Gastrocnemius medialis (tissue), 4 donors: ENCODE measurements around the gene ADARB2. TPM values are rescaled to one million over a fixed set of nuclear protein-coding genes. Genes with fewer than 3 reads are reported as not detected.

Source experiments
- ATAC-seq, 2 donors: fragments of 150-250 bp; one replicate each; pipeline ENCODE4 v1.9.1; 2016
- DNase-seq, 2 donors: peaks; one replicate each; pipeline ENCODE4 v3.0.0-alpha.2; 2019
- H3K27ac ChIP-seq, 4 donors: fragments of 200-600 bp; sonication (generic); 1 replicate in 1 of 4; 2 replicates in 3 of 4; pipeline ENCODE4 v1.5.1; 2016 to 2018; ENCODE audit warnings: mild to moderate bottlenecking in 2 of 4, moderate library complexity in 1 of 4
- H3K27me3 ChIP-seq, 3 donors: fragments of 200-600 bp; sonication (generic) in 2 of 3; 1 replicate in 1 of 3; 2 replicates in 2 of 3; pipeline versions ENCODE4 v1.5.1 to v1.6.0; 2016 to 2019; ENCODE audit warnings: mild to moderate bottlenecking in 1 of 3, moderate library complexity in 1 of 3
- H3K36me3 ChIP-seq, 2 donors: fragments of 200-600 bp; sonication (generic) in 1 of 2; one replicate each; pipeline ENCODE4 v1.5.1; 2017 to 2018
- H3K4me1 ChIP-seq, 2 donors: fragments of 200-600 bp; sonication (generic) in 1 of 2; one replicate each; pipeline ENCODE4 v1.5.1; 2016 to 2017; ENCODE audit warnings: mild to moderate bottlenecking in 2 of 2
- H3K4me3 ChIP-seq, 4 donors: fragments of 200-600 bp; sonication (generic) in 3 of 4; 1 replicate in 1 of 4; 2 replicates in 3 of 4; pipeline ENCODE4 v1.5.1; 2016 to 2019; ENCODE audit warnings: mild to moderate bottlenecking in 2 of 4
- H3K9me3 ChIP-seq, 3 donors: fragments of 200-600 bp; sonication (generic) in 2 of 3; 1 replicate in 1 of 3; 2 replicates in 2 of 3; pipeline ENCODE4 v1.5.1; 2016 to 2019
- CTCF ChIP-seq, 5 experiments: fragments of 450-650 bp in 3 of 5; fragments of 200-600 bp in 2 of 5; sonication (generic) in 2 of 5; IDR thresholded peaks in 4 of 5; conservative IDR thresholded peaks in 1 of 5; 1 replicate in 4 of 5; 2 replicates in 1 of 5; pipeline ENCODE4 v1.5.1; 2016 to 2019; ENCODE audit warnings: antibody characterized with exemption in 5 of 5, mild to moderate bottlenecking in 3 of 5, moderate library complexity in 3 of 5
- POLR2A ChIP-seq, 2 donors: fragments of 450-650 bp; IDR thresholded peaks; one replicate each; pipeline ENCODE4 v1.6.1; 2017; ENCODE audit warnings: antibody characterized with exemption in 2 of 2, mild to moderate bottlenecking in 2 of 2, moderate library complexity in 2 of 2
- in situ Hi-C, 4 donors: fragments of 200-750 bp; cut with MboI; loops; one replicate each; pipeline versions ENCODE4 v1.15.0 to v1.8.0; 2017; ENCODE audit warnings: low sequenced_read_pairs in 4 of 4
- intact Hi-C: fragments of 100-400 bp; cut with DNase I; formaldehyde crosslinking; loops from one replicate; pipeline ENCODE4 v1.15.1; 2023; ENCODE audit warnings: low total_unique reads
- total RNA-seq, 4 donors: library from RNA; depleted of rRNA; stranded (reverse); fragments of >200 nt; gene quantifications; one replicate each; pipeline versions ENCODE4 v1.1.0 to v1.2.3, GENCODE V29; 2016

The ADARB2 gene
- total RNA-seq, 4 donors from 2014 or later = 0.07 to 0.87 (median 0.10) TPM

- DNase-seq = no peak
- H3K9me3 ChIP-seq = no peaks in the 10 kb centered on the region
- H3K4me1 ChIP-seq = no peaks in the 10 kb centered on the region
- no peak overlapping the region for H3K4me3 ChIP-seq
- no peak for TF ChIP-seq POLR2A (IDR thresholded peaks at IDR 0.05)
- TF ChIP-seq CTCF (IDR thresholded peaks at IDR 0.05 in 4 of 5, conservative IDR thresholded peaks at IDR 0.05 in 1 of 5) = no peak
- intact Hi-C loops (no loop called here), in situ Hi-C loops (no loop called here)
- no peak overlapping the region for H3K27ac ChIP-seq
- no peaks in the 10 kb centered on the region for H3K27me3 ChIP-seq
- no peak for ATAC-seq
- H3K36me3 ChIP-seq = no peaks in the 10 kb centered on the region
These were observed 527.9 kb downstream of the ADARB2 start for GRCh38 chr10:1209355-1209979.

DNA sequence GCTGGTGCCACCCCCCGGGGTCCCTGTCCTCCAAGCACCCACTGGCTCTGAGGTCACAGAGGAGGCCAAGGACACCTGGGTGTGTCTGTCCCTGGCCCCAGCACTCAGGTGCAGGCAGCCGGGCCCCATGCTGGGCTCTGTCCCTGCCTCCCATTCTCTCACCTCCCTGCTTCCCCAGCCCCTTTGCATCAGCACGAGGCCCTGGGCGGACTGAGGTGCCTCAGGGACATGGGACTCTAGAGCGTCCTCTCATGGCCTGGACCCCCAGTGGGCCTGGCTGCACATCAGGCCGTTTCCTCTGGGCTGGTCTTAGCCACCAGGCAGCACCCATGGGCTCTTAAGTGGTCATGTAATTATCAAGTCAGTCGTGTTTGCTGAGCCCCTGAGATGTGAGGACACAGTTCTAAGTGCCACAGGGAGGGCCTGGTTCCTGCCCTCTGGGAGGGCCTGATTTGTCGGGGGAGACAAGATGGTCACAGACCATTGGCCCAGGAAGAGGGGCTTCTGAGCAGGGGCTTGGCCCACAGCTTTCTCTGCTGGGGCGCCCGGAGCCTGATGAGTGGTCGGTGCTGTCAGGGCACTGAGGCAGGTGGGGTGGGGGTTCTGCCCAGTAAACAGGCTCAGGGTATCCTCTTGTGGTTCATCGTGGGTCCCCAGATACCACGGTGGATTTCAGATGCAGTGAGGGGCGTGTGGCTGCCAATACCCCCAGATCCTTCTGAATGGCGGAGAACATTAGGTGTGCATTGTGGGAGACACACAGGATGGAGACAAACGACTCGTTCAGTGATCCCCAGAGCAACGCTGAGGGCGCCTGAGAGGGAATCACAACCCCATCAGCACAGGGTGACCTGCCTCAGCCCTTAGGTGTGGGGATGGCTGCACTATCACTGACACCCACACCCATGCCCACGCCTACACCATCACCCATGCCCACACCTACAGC, 528.7 kb downstream of the ADARB2 start:
- ATAC-seq (no peak), DNase-seq (no peak)
- Histone ChIP-seq H3K27me3 (no peaks in the 10 kb centered on the region), H3K36me3 (no peaks in the 10 kb centered on the region), H3K4me3 (no peak overlapping the region), H3K4me1 (no peaks in the 10 kb centered on the region), H3K9me3 (no peaks in the 10 kb centered on the region), H3K27ac (no peak overlapping the region)
- intact Hi-C loops (no loop called here), in situ Hi-C loops (no loop called here)
- TF ChIP-seq POLR2A (IDR thresholded peaks at IDR 0.05) (no peak), CTCF (IDR thresholded peaks at IDR 0.05 in 4 of 5, conservative IDR thresholded peaks at IDR 0.05 in 1 of 5) (no peak)

DNA sequence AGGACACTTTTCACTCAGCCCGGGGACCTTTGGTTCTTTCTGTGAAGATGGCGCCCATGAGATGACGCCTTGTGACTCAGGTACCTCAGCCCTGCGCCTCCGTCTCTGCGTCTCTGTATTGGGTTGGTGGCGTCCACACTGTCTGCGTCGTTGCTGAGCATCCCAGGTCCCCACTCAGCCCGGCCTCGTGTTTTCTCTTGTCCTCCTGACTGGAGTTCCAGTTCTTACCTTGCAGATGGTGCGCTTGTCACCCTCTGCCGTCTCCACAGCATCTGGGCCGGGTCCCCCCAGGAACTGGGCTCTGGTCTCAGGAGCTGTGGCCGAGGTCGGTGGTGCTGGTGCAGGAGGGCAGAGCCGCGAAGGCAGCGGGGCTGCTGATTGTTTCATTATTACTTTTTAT, 530.7 kb downstream of the ADARB2 start:
- in situ Hi-C loops (no loop called here), intact Hi-C loops (no loop called here)
- H3K27ac ChIP-seq = no peak overlapping the region
- H3K36me3 ChIP-seq = no peaks in the 10 kb centered on the region
- no peaks in the 10 kb centered on the region for H3K4me1 ChIP-seq
- no peaks in the 10 kb centered on the region for H3K27me3 ChIP-seq
- ATAC-seq = no peak
- H3K4me3 ChIP-seq = no peak overlapping the region
- DNase-seq = no peak
- H3K9me3 ChIP-seq = no peaks in the 10 kb centered on the region
- no peak for TF ChIP-seq CTCF (IDR thresholded peaks at IDR 0.05 in 4 of 5, conservative IDR thresholded peaks at IDR 0.05 in 1 of 5)
- TF ChIP-seq POLR2A (IDR thresholded peaks at IDR 0.05) = no peak

DNA sequence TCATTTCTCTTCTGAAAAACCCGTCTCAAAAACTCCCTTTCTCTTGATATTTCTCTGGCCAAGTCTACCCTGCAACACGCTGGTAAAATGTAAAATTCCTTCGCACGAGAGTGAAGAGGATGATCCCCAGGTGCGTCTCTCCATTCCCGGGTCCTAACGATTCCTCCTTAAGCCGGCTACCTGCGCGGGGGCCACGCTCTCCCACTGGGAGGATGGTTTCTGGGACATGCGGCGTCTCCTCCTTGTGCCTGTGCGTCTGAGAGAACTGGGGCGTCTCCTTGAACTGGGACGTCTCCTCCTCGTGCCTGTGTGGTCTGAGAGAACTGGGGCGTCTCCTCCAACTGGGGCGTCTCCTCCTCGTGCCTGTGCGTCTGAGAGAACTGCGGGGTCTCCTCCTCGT, 531.2 kb downstream of the ADARB2 start:
- in situ Hi-C loops (no loop called here), intact Hi-C loops (no loop called here)
- no peak for DNase-seq
- Histone ChIP-seq H3K36me3 (no peaks in the 10 kb centered on the region), H3K4me1 (no peaks in the 10 kb centered on the region), H3K27me3 (no peaks in the 10 kb centered on the region), H3K9me3 (no peaks in the 10 kb centered on the region), H3K4me3 (no peak overlapping the region), H3K27ac (no peak overlapping the region)
- no peak for TF ChIP-seq POLR2A (IDR thresholded peaks at IDR 0.05)
- TF ChIP-seq CTCF (IDR thresholded peaks at IDR 0.05 in 4 of 5, conservative IDR thresholded peaks at IDR 0.05 in 1 of 5) = no peak
- ATAC-seq = no peak
